ENCODE data around the gene DIAPH1. TPM values are rescaled to one million over a fixed set of nuclear protein-coding genes. Genes with fewer than 3 reads are reported as not detected.
A peak's percentile ranks its signal among the peaks of the same experiment; 100 is the strongest.

DIAPH1 gene
- total RNA-seq, 1 donor from 2014 or later = 232 TPM

DNA sequence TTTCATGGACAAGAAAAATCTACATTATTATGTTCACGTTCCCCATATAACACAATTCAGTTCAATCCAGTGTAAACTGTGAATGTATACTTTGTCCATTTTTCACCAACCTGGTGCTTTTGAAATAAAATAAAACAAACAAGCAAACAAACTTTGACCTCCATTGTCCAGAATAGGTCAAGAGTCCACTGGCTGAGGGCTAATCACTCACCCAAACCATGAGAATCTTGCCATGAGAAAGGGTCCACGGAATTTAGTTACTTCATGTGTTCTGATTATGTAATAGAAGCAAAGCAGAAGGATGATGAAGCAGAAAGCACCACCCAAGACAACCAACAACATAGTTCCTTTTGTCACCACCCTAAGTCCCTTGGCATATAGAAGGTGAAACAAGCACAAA, 28.7 kb downstream of the DIAPH1 start:
- H3K36me3 Mint-ChIP-seq (ENCODE audit: low read depth) = peaks cover 36% of the 10 kb centered on the region
- intact Hi-C loops (cut with micrococcal nuclease) = no loop called here
- no peak overlapping the region for H3K27ac Mint-ChIP-seq
- H3K9me3 Mint-ChIP-seq = no peaks in the 10 kb centered on the region
- H3K4me1 Mint-ChIP-seq = peaks cover 33% of the 10 kb centered on the region
- no peaks in the 10 kb centered on the region for H3K27me3 Mint-ChIP-seq
- no peak for DNase-seq
- H3K4me3 Mint-ChIP-seq = no peak overlapping the region

DNA sequence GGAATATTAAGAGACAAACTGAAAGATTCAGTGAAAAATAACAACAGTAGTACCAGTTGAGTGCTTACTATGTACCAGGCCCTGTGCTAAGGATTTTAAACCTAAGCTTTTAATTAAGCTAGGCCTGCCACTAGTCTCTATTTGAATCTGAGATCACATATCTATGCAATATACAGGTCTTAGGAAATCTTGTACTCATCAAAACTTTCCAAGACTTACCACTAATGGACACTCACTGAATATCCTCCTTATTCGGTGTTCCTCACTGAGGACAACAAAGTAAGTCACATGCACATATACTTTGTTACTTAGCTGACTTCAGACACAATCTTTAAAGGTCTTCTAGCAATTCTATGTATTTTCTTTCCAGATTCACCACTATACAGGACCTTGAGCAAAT, 32.6 kb downstream of the DIAPH1 start:
- Mint-ChIP-seq H3K4me3 (no peak overlapping the region), H3K36me3 (ENCODE audit: low read depth) (peaks cover 54% of the 10 kb centered on the region), H3K27ac (no peak overlapping the region), H3K27me3 (no peaks in the 10 kb centered on the region), H3K9me3 (no peaks in the 10 kb centered on the region), H3K4me1 (peaks cover 19% of the 10 kb centered on the region)
- intact Hi-C loops (cut with micrococcal nuclease) = no loop called here
- DNase-seq = no peak

DNA sequence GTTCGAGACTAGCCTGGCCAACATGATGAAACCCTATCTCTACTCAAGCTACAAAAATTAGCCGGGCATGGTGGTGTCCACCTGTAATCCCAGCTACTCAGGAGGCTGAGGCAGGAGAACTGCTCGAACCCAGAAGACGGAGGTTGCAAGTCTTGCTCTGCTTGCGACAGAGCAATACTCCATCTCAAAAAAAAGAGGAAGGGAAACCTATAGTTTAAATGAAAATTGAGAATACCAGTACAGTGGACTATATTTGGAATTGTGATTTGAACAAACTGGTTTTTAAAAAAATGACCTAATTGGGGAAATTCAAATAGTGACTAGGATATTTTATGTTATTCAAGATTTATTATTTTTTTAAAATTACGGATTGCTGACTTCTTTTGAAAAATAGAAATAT, 33.2 kb downstream of the DIAPH1 start:
- Mint-ChIP-seq H3K9me3 (no peaks in the 10 kb centered on the region), H3K4me3 (no peak overlapping the region), H3K27me3 (no peaks in the 10 kb centered on the region), H3K27ac (no peak overlapping the region), H3K36me3 (ENCODE audit: low read depth) (peaks cover 56% of the 10 kb centered on the region), H3K4me1 (peaks cover 15% of the 10 kb centered on the region)
- intact Hi-C loops (cut with micrococcal nuclease) = no loop called here
- no peak for DNase-seq

DNA sequence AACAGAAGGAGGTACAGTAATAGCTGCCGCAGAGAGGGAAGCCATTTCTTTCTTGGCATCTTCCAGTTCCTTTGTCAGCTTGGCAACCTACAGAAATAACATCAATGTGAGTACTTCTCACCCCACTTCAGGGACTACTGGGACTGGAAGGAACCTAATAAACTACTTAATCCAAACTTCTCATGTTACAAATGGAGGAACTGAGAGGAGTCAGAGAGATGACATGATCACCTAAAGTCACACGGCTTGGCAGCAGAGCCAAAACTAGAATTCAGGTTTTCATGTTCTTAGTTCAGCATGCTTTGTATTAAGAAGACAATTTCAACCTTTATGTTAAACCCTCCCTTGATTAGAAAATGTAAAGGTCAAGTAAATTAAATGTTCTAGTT, 44.7 kb downstream of the DIAPH1 start:
- intact Hi-C loops (cut with micrococcal nuclease) = no loop called here
- Mint-ChIP-seq H3K36me3 (ENCODE audit: low read depth) (peaks cover 64% of the 10 kb centered on the region), H3K4me1 (no peaks in the 10 kb centered on the region), H3K9me3 (no peaks in the 10 kb centered on the region), H3K27me3 (no peaks in the 10 kb centered on the region), H3K27ac (no peak overlapping the region), H3K4me3 (no peak overlapping the region)
- DNase-seq = no peak

DNA sequence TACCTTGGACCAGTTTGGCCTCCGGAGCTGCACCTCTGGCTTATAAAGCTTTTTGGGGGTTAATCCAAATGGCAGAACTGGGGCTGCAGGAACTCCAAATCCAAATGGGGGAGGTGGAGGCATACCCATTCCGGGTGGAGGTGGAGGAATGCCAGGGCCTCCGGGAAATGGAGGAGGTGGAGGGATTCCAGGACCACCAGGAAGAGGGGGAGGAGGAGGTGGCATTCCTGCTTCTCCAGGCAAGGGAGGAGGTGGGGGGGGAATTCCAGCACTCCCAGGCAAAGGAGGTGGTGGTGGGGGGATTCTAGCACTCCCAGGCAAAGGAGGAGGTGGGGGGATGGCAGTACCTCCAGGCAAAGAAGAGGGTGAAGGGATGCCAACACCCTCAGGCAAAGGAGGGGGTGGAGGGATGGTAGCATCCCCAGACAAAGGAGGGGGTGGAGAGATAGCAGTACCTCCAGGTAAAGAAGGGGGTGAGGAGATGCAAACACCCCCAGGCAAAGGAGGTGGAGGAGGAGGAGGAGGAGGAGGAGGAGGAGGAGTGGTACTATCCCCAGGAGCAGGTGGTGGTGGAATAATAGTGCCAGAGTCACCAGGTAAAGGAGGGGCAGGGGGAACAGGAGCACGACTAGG, 45.2 kb downstream of the DIAPH1 start:
- no peak overlapping the region for H3K4me3 Mint-ChIP-seq
- H3K27ac Mint-ChIP-seq = no peak overlapping the region
- no peaks in the 10 kb centered on the region for H3K4me1 Mint-ChIP-seq
- H3K9me3 Mint-ChIP-seq = no peaks in the 10 kb centered on the region
- no peak for DNase-seq
- no peaks in the 10 kb centered on the region for H3K27me3 Mint-ChIP-seq
- H3K36me3 Mint-ChIP-seq (ENCODE audit: low read depth) = peaks cover 61% of the 10 kb centered on the region
- intact Hi-C loops (cut with micrococcal nuclease) = no loop called here

DNA sequence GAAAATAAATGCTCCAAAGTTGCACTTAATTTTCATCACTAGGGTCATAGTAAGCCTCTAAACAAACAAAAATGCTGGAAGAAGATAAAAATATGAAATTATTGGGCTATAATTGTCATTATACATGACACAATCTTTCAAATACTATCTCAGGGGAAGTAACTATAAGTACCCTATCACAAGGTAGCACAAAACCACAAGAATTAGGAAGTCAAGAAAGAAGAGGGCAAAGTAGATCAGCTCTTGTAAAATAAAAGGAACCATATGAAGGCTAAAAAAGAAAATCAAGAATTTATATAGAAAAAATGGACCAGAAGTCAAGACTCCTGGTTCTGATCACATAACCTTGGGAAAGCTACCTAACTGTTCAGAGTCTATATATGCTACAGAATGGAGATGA, 48.1 kb downstream of the DIAPH1 start:
- Mint-ChIP-seq H3K27ac (no peak overlapping the region), H3K9me3 (no peaks in the 10 kb centered on the region), H3K4me1 (peaks cover 7% of the 10 kb centered on the region), H3K4me3 (no peak overlapping the region), H3K36me3 (ENCODE audit: low read depth) (peaks cover 52% of the 10 kb centered on the region), H3K27me3 (no peaks in the 10 kb centered on the region)
- intact Hi-C loops (cut with micrococcal nuclease) = no loop called here
- no peak for DNase-seq

DNA sequence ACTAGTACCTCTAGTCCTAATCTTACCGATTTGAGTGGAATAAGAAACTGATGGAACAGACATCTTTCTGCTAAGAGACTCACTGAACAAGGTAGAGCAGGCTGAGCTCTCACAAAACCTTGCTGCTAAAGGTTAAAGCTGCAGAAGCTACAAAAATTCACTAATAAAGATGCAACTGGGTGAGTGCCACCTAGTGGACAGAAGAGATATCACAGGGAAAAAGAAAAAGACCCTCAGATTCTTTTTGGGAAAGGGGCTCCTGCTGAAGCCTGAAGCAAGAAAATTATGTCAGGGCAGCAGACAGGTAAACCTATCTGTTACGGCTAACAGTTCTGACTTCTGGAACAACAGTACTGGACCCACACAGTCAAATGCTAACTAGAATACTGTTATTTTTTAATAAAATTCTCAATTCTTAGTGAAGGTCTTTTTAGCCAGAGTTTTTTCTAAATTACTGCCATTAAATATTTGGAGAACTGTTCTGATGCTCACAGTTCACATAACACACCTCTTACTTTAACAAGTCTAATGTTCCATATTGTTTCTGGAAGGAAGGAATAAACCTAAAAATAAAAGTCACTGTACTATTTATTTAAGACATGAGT, 51.2 kb downstream of the DIAPH1 start:
- DNase-seq = peak; percentile 64
- Mint-ChIP-seq H3K36me3 (ENCODE audit: low read depth) (peaks cover 62% of the 10 kb centered on the region), H3K27me3 (no peaks in the 10 kb centered on the region), H3K27ac (no peak overlapping the region), H3K4me3 (no peak overlapping the region), H3K4me1 (peaks cover 22% of the 10 kb centered on the region), H3K9me3 (no peaks in the 10 kb centered on the region)
- intact Hi-C loops (cut with micrococcal nuclease) = no loop called here

DNA sequence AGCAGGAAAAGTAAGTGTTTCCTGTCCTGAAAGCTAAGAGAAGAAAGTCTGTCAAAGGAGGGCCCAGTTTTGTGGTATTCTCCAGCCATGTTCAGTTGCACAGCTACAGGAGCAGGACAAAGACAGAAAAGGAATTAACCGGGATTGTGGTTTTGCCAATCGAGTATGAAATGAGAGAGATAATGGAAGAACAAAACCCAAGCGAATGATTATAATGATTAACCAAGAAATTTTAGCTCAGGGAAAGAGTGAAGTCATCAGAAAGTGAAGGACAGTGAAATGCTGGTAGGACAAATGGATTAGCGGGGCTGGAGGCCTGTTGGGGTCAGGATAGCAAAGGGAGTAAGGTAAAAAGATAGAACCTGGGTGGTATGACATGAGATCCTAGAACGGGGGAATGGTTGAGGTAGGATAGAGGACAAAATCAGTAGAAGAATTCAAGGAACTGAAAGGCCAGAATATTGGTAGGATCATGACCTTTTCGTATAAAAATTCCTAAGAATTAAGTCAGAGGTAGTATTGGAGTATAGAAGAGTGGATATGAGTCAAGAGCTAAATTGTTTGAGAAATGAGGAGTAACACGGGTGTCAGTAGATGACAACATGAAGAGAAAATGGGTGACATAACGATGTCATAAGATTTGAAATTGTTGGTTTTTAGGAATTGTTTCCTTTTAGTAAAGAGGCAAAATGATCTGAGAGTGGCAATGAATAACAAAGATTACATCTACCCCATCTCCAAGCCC, 52.8 kb downstream of the DIAPH1 start:
- Mint-ChIP-seq H3K27me3 (no peaks in the 10 kb centered on the region), H3K27ac (peak overlapping the region; percentile 69), H3K4me1 (peaks cover 27% of the 10 kb centered on the region), H3K36me3 (ENCODE audit: low read depth) (peaks cover 62% of the 10 kb centered on the region), H3K9me3 (no peaks in the 10 kb centered on the region), H3K4me3 (no peak overlapping the region)
- intact Hi-C loops (cut with micrococcal nuclease) = loop anchor here (2.0 kb wide), 1 partner anchor 245 kb away; the partner anchor contains the start of gene TAF7
- DNase-seq = no peak

DNA sequence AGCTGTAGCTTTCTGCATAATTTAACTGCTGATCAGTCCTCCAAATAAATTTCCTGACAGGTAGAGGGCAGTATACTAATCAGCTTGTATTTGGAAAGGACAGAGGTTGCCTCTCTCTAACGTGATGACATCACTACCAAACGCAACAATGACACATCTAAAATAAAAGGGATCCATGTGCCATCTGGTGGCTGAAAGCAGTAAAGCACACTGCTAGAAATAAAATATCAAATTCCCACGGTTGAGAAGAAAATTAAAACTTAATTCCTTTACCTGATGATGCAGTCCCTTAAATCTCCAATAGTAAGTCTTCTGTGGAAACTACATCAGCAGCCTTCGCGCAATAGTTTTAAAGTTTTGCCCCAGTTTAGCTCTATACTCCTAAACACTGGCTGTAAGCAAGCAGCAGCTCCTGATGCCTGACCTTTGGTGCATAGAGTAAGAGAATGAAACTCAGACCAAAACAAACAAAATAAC, 54.5 kb downstream of the DIAPH1 start:
- H3K27ac Mint-ChIP-seq = peak overlapping the region; percentile 86
- no peaks in the 10 kb centered on the region for H3K9me3 Mint-ChIP-seq
- peak; percentile 92 for DNase-seq
- intact Hi-C loops (cut with micrococcal nuclease) = loop anchor here (1.0 to 5.0 kb wide), 4 partner anchors 52 to 360 kb away; partner anchors contain the start of gene TAF7
- peaks cover 63% of the 10 kb centered on the region for H3K36me3 Mint-ChIP-seq (ENCODE audit: low read depth)
- H3K4me3 Mint-ChIP-seq = no peak overlapping the region
- H3K27me3 Mint-ChIP-seq = no peaks in the 10 kb centered on the region
- peaks cover 32% of the 10 kb centered on the region for H3K4me1 Mint-ChIP-seq

DNA sequence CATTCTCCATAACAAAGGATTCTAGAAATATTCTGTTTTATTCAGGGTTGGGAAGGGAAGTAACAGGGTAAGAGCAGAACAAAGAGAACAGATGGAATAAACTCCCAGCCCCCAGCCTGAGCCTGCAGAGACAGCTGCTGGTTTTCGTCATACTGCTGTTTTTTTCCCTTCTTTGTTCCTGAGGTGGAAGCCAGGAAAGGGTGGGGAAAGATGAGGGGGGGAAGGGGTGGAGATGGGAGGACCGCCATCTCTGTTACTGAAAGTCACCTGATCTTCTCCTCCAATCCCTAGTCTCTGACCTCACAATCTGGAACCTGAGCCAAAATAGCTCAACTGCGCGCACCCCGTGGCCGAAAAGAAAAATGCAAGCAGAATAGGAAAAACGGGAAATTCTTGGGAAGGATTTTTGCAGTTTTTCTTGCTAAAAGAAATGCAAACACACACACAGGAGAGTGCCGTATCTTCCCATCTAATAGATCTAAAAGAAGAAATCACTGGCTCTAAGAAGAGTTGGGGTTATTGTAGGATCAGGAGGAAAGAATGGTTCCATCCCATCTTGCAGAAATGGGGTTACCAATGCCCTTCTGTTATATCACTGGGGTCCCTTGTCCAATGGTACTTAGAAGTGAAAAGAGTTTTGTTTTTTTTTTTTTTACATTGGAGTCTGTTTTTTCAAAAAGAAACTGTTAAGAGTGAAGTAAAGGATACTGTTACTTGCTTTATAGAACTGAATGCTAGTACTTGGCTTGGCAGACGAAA, 57.9 kb downstream of the DIAPH1 start:
- no peaks in the 10 kb centered on the region for H3K27me3 Mint-ChIP-seq
- no peak overlapping the region for H3K27ac Mint-ChIP-seq
- H3K9me3 Mint-ChIP-seq = no peaks in the 10 kb centered on the region
- DNase-seq = no peak
- H3K4me1 Mint-ChIP-seq = peaks cover 38% of the 10 kb centered on the region
- no peak overlapping the region for H3K4me3 Mint-ChIP-seq
- intact Hi-C loops (cut with micrococcal nuclease) = loop anchor here (5.0 kb wide), 1 partner anchor 49 kb away; no protein-coding TSS in a partner anchor
- peaks cover 63% of the 10 kb centered on the region for H3K36me3 Mint-ChIP-seq (ENCODE audit: low read depth)

DNA sequence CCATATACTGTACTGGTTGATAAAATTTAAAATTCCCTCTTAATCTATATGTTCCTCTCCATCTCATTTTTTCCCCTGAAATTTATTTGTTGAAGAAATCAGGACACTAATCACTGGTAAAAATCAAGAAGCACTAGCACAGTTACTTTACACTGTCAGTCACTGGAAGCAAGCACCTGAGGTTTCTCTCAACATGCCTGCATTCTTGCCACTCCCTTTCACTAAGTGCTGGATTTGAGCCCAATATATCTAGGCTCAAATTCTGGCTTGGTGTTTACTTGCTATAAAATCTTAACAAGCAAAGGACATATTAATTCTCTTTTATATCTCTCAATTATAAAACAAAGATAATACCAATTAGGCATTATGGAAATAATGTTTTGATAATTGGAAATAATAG, 58.6 kb downstream of the DIAPH1 start:
- no peaks in the 10 kb centered on the region for H3K27me3 Mint-ChIP-seq
- H3K27ac Mint-ChIP-seq = peak overlapping the region; percentile 47
- DNase-seq = no peak
- H3K4me1 Mint-ChIP-seq = peaks cover 36% of the 10 kb centered on the region
- H3K4me3 Mint-ChIP-seq = no peak overlapping the region
- H3K9me3 Mint-ChIP-seq = no peaks in the 10 kb centered on the region
- peaks cover 60% of the 10 kb centered on the region for H3K36me3 Mint-ChIP-seq (ENCODE audit: low read depth)
- intact Hi-C loops (cut with micrococcal nuclease) = loop anchor here (5.0 kb wide), 1 partner anchor 48 kb away; no protein-coding TSS in a partner anchor

DNA sequence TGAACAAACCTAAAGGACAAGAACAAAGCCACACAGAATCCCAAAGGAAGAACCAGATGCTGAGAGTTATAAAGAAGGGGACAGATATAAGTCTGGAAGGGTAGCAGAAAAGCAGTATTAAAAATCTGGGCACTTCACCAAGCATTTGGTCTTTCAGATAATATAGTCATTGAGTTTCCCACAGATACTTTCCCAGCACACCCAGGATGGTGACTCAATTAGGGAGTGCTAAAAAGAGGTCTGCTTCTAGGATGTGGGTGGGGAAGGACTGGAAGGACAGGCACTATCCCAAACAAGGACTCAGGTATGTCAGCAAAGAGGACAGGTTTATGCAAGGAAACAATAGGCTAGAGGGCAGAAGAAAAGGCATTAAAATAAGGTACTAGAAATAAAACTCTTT, 59.3 kb downstream of the DIAPH1 start:
- Mint-ChIP-seq H3K4me1 (peaks cover 34% of the 10 kb centered on the region), H3K9me3 (no peaks in the 10 kb centered on the region), H3K27me3 (no peaks in the 10 kb centered on the region), H3K4me3 (no peak overlapping the region), H3K27ac (peak overlapping the region; percentile 60), H3K36me3 (ENCODE audit: low read depth) (peaks cover 60% of the 10 kb centered on the region)
- intact Hi-C loops (cut with micrococcal nuclease) = loop anchor here (2.0 to 10.0 kb wide), 4 partner anchors 82 to 365 kb away; partner anchors contain the start of genes PCDHB10, PCDHB11, PCDHGA10 and PCDHGA4
- no peak for DNase-seq

DNA sequence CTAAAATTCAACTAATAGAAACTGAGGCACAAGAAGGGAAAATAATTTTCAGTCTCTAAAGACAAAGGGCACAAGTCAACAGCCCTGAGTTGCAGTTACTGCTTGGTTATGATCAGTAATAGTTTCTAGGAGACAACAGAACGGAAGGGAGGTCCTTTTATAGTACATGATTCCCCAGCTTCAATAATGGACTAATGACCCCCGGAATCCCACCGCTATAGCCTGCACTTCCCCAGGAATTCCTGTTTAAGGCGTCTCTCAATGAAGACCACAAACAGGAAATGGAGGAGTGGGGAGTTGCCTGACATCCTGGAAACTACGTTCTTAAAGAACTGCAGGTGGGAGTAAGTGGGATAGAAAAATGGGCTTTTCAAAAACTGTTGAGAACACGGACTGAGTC, 60.6 kb downstream of the DIAPH1 start:
- H3K4me1 Mint-ChIP-seq = peaks cover 25% of the 10 kb centered on the region
- H3K27me3 Mint-ChIP-seq = no peaks in the 10 kb centered on the region
- DNase-seq = no peak
- no peaks in the 10 kb centered on the region for H3K9me3 Mint-ChIP-seq
- no peak overlapping the region for H3K27ac Mint-ChIP-seq
- intact Hi-C loops (cut with micrococcal nuclease) = loop anchor here (2.0 to 10.0 kb wide), 4 partner anchors 81 to 363 kb away; partner anchors contain the start of genes PCDHB10, PCDHB11, PCDHGA10 and PCDHGA4
- peaks cover 49% of the 10 kb centered on the region for H3K36me3 Mint-ChIP-seq (ENCODE audit: low read depth)
- H3K4me3 Mint-ChIP-seq = no peak overlapping the region

Data from activated CD4-positive, alpha-beta T cell treated with anti-CD3 and anti-CD28 coated beads, Interleukin-2, amount 10 ng/mL, durations not matched to agents 24 days and 14 days (primary cell).